NCI-H1092 treated with DMSO at 0.1 percent for 48 hours (cell line): ENCODE results near the gene KCNN2.

Experiments
- DNase-seq: peaks from one replicate; lab custom pipeline; 2025; lab: John Stamatoyannopoulos, UW

KCNN2 gene

DNA sequence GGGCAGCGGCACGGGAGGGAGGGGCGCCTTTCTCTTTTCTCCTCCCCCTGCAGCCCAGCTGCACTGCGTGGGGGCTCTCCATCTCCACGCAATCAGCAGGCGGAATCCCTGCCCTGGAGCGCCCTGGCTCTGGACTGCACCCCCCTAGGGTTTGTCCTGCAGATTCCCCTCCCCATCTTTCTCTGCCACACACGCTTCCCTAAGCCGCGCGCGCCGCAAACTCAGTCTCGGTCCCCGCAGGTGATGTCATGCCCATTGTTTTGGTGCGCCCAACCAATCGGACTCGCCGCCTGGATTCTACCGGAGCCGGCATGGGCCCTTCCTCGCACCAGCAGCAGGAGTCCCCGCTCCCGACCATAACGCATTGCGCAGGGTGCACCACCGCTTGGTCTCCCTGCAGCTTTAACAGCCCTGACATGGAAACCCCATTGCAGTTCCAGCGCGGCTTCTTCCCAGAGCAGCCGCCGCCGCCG lies at the start of gene KCNN2:
Gene KCNN2, plus strand, starts transcription at position 347 of the 473 bp plus-strand sequence. Its CDS starts 70 bp downstream, at position 417.
- DNase-seq = peak; percentile 83

DNA sequence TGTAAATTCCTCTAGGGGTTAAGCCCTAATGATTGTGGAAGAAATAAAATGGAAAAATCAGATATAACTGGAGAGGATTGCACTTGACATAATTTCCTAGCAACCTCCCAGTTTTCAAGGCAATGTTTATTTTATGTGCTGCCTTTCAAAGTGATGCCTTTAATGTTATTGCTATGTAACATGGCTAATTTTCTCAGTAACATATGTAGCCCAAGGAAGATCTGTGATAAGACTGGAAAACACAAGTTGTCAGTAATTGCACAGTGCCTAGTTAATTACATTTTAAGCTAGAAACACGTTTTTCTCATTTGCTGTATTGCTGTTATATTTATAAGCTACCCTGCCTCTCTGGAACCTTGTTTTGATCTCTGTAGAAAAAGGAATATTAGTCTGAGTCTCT lies 49.2 kb upstream of the KCNN2 start:
- DNase-seq = no peak

DNA sequence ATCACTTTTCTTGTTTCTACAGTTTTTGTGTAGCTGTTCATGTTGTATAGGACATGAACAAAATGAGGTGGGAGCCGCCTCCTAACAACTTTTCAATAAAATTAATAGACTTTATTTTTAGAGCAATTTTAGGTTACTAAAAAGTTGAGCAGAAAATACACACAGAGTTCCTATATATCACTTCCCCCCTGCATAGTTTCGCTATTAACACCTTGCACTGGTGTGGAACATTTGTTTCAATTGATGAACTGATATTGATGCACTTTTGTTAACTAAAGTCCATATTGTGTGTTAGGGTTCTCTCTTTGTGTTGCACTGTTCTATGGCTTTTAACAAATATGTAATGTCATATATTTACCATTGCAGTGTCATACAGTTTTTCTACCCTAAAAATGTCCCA lies 47.8 kb upstream of the KCNN2 start:
- no peak for DNase-seq

DNA sequence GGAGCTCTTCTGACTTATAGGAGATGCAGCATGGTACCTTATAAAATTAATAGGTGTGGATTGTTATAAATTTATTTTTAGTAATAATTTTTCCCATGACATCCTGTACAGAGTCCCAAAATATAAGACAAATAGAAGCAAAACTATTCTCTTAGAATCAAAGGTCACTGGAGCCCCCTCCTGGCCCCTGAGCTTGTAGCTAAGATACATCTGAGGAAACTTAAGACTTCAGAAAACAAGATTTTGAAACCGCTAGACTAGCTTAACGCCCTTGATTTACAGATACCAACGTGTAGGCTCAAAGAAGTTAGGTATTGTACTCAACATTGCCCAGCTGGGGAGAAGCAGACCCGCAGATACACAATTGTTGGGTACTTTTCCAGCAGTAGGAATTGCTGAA lies 45.7 kb upstream of the KCNN2 start:
- no peak for DNase-seq

DNA sequence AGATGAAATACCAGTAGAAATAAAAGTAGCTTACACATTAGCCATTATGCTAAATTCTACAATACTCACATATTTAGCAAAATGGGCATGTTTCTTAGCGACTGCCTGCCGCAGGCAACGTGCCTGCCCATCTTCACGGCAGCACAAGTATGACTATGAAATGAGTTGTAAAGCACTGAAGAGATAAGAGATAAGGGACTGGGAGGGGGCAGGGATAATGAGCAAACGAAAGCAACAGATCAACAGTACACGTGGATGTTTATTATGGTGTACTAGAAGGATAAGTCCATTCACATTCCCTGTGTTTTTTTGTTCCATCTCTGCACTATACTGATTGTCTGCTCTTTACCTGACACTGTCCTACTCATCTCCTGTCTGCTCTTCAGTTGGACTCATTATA lies 44.1 kb upstream of the KCNN2 start:
- DNase-seq = no peak

DNA sequence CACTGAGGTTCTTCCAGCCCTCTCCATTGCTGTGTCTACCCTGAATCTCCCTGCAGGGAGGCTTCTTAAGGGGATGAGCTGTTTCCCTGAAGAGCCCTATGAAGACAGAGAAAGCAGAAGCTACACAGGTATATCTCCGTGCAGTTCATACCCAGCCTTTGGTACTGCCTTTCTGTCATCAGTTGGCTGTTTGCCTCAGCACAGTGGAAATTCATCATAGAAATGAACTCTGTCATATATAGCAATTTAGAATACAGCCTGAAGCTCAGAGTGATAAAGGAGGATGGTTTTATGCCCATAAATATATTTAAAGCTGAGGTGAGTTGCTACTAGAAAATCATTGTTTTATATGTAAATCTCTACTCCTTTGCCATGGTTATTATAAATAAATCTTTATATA lies 42.6 kb upstream of the KCNN2 start:
- DNase-seq = no peak

DNA sequence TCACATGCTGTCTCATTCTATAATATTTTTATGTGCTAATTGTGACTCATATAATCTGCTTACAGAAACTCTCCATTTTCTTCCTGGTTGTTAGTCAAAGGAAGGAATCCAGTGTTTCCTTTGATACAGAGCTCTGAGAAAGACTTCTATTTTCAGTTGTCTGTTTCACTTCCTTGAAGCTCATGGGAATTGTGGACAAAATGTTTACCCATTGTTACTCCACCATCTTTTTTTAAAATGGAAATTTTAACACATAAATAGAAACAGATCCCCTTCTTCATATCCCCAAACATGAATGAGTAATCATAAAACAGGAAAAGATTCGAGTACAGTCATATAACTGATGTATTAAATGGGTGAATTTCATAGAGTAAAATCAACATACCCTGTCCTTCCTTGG lies 42.0 kb upstream of the KCNN2 start:
- no peak for DNase-seq

DNA sequence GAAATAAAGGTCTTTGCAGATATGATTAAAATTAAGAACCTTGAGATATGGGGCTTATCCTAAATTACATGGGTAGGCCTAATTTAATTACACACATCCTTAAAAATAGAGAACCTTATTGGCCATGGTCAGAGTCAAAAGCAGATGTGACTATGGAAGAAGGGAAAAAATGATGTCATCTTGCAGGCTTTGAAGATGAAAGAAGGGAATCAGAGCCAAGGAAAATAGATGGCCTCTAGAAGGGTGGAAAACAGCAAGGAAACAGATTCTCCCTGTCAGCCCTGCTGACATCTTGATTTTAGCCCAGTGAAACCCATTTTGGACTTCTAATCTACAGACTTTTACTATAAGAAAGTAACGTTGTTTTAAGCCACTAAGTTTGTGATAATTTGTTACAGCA lies 37.6 kb upstream of the KCNN2 start:
- DNase-seq = no peak

DNA sequence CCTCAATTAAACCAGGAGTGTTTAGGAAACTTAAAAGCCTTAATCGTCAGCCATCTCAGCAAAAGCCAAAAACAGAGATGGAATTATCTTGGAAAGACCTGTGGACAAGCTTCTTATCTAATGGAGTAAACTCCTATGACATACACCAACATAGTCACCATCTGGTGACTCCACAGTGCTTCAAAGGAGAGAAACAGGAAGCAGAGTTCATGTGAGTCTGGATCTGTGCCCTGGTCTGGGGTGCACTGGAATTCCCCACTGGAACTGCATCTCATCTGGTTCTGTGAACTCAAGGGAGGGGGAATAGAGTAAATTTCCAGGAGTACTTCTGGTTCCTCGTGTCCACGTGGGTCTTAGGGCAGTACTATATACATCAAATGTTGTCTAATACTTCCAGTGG lies 36.3 kb upstream of the KCNN2 start:
- no peak for DNase-seq

DNA sequence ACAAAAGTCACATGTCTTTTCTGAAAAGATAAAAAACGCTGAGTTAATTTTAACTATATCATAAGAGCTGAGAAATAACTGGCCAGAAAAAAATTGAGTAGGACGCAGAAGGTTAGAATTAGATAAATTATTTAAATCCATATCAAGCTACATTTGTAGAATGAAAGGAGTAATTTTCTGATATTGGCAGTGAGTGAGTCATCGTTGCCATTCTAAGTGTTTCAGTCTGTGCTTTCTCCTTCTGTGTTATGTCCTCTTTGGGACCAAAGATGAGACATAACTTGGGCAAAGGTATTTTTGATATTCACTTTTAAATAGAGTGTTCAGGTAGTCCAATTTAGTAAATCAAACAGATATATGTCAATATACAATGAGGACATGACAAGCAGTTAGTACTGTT lies 34.4 kb upstream of the KCNN2 start:
- no peak for DNase-seq

DNA sequence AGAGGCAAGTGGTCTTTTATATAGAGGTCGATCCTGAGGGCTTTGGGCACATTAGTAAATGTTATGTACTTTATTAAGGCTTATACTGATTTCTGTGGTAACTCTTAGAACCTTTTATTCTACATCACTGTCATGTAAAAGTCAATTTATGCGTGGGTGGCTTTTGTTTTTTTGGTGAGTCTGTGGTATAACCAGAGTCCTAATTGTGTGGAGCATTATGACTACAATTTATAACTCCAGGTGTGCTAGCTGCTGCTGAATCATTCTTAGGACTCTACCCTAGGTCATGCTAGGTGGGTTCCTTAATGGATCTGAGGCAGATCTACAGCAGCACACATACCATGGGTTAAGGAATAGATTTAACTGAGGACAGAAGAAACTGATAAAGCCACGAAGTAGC lies 33.9 kb upstream of the KCNN2 start:
- DNase-seq = no peak

DNA sequence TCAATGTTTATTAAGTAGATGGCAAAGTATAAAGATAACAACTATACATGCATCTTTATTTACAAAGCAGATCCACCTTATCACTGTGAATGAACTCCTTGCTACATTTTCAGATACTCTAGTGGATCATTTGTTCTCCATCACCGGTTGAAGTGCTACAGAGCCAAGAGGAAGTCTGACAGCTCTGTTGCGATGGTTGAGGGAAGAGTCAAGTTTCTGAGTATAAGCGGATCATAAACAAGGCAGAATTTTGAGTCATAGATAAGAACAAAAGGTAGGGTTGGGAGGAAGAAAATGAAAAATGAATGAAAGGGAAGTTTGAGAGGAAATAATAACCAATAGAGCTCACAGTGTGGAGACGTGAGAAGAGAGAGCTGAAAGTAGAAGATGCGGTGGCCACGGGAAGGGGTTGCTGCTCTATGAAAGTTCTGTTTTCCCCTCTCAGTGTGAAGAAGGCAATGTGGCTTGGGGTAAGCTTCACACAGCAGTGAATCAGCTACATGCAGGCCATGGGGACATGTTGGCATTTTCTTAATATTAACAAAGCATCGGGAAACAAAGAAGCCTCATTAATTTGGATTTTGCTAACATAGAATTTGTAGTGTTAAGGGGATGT lies 30.8 kb upstream of the KCNN2 start:
- DNase-seq = no peak

DNA sequence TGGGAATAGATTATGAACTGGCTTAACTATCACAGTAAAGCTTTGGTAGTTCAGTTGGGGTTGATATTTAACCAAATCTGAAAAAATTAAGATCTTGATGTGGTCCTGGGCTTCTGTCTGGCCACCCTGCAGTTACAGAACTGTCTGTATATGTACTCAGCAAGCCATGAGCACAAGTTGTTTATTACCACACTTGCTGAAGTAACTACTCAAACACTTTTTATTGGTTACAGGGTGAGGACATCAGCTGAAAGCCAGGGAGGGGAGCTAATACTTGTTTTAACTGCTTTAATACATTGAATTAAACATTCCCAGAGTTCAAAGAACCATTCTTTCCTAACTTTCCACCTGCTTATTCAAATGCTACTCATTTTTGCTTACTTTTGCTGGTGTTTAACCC lies 29.4 kb upstream of the KCNN2 start:
- DNase-seq = no peak

DNA sequence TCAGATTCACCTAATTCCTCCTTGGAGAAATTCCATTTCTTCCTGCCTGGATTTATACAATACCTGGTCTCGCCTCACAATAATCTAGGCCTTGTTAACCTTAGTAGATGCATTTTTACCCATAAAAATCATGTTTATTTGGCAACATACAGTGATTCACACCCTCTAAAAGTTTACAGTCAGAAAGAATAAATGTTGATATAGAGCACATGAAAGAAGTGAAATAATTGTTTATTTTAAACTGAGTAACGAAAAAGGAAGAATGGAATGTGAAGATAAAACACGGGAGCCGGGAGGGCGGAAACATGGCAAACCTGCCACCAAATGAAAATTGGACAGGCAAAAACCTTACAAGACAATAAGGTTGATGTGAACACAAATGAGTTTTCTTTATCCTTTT lies 28.9 kb upstream of the KCNN2 start:
- no peak for DNase-seq

DNA sequence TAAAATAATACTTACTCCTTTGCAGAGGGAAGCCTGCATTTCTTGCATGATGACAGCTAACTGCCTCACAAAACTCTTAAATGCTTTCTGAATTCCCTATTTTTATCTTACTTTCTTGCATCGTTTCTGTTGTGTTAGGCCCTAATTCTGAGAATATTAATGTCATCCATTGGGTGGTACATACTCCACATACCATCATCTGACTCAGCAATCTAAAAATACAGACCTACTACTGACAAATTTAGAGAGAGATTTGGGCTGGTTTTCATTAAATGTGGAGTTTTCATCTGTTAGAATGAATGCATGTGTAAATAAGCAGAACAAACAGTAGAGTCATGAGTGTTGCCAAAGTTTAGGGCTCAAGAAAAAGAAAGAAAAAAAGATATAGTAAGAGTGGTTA lies 26.5 kb upstream of the KCNN2 start:
- DNase-seq = no peak

DNA sequence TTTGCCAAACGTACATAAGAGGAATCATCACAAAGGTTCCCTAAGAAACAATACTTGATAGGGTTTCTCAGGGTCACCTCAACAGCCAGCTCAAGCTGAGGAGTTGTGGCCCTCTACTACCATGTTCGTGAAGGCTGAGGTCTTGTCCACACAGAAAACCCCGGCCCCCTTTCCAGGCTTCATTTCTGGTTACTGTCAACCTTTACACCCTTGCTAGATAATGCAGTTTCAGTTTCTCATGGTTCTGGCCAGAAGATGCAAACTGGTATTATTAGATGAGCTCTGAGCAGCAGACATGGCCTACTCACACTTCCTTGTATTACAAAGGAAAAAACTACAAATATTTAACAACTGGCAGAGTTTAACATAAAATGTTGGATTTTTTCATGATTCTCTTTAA lies 22.8 kb upstream of the KCNN2 start:
- no peak for DNase-seq

DNA sequence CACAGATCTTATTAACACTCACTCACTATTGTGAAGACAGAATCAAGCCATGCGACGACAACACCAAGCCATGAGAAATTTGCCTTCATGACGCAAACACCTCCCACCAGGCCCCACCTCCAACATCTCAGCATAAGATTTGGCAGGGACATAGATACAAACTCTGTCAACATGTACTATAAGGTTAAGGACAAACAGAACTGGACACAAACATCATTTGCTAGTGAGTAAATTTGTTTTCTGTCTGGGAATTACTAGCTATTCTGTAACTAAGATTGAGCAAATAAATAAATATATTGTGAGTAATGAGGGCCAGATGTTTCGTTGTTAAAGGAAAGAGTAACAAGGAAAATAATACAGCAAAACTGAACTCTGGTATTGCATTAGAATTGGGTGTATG lies 15.7 kb upstream of the KCNN2 start:
- no peak for DNase-seq

DNA sequence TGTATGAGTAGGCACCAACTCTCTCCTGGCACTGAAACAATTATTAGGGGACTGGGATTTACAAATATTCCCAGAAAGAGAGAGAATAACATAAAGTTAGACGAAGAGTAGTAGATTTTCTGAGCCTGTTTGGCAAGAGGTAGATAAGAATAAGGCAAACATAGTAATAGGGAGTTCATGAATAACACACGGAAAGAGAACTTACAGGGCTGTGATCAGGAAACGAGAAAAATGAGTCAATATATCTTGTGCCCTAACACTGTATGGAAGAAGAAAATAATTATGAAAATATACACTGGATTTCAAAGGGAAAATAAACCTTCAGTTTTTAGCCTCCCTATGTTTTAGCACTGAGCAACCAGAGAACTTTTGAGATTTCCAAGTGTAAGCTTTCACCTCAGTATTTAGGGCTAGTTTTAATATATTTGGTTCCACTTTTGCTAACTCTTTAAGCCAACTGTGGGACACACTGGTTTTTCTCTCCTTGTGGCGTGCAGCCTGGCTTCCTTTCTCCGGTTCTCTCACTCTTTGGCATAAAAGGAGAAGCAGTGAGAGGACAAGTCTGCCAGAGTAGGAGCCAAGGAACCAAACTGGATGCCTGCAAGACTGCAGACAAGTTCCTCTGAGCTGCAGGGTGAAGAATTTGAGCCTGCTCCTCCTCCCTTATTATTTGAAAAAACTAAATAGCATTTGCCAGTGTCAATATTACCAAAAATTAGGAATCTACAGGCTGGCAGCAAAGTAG lies 6.6 kb upstream of the KCNN2 start:
- DNase-seq = no peak

DNA sequence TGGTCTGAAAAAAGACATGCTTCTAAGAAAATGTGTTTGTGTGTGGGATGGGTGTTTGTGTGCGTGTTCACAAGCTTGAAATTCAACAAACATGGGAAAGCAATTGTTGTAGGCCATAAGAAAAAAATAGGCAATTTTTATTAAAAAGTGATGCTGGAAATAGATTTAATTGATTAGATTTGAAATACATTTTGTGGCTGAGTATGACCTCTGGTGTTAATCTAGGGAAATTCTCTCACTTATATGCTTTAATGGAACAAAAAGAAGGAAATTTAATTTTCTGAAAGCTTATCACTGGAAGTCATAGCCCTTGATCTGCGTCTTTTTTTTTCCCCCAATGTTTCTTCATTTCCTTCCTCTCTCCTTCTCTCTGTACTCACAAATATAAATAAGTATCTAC lies 3.5 kb upstream of the KCNN2 start:
- peak; percentile 1 for DNase-seq

DNA sequence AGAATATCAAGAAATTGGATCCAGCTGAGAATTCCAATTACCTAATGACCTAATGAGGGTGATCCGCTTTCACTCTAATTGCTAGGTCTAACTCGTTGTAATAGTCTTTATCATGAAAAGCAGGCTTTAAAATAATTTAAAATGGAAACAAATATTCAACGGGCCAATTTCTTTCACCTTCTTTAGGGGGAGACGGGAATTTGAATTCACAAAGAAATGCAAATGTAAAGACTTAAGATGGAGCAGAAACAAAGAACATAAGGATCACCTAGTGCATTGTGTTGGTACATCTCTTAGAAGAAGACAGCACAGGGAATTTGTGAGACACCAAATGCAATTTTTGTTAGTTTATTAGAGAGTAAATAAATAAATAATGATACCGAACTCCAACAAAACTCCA lies 1.5 kb upstream of the KCNN2 start:
- no peak for DNase-seq

DNA sequence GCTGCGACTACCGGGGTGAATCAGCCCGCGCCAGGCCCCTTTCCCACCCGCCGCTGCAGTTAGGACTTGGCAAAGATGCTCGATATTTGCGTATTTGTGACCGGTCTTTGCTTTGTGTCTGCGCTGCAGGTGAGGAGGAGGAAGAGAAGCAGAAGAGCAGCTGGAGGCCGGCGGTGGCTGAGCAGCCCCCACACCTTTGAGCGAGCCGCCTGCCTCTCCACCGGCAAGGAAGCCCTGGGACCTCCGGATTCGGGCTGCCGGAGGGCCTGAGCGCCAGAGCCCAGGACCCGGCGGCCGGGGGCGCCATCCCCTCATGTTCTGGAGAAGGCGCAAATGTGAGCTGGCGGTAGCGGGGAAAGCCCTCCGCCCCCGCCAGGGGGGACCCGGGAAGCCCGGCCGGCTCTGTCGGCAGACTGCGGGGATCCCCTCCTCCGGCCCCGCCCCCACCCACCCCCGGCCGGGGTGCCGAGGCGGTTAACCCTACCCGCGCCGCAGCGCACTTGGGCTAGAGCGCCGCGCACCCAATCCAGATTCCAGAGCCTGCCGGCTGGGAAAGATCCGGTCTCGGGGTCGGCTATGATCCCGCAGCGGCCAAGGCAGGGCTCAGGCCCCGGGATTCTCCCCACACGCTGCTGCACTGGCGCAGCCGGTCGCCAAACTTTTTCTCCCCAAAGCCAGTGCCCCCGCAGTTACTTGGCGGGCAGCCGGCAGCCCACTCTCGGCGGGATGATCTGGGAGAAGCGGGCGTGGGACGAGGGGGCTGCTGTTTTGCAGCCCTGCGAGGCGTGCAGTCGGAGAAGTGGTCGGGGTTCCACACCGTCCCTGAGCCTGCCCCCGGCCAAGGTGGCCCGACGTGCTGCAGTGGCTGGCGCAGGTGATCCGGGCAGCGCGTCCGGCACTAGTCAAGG lies 800 bp upstream of the KCNN2 start:
- DNase-seq = peak; percentile 55

DNA sequence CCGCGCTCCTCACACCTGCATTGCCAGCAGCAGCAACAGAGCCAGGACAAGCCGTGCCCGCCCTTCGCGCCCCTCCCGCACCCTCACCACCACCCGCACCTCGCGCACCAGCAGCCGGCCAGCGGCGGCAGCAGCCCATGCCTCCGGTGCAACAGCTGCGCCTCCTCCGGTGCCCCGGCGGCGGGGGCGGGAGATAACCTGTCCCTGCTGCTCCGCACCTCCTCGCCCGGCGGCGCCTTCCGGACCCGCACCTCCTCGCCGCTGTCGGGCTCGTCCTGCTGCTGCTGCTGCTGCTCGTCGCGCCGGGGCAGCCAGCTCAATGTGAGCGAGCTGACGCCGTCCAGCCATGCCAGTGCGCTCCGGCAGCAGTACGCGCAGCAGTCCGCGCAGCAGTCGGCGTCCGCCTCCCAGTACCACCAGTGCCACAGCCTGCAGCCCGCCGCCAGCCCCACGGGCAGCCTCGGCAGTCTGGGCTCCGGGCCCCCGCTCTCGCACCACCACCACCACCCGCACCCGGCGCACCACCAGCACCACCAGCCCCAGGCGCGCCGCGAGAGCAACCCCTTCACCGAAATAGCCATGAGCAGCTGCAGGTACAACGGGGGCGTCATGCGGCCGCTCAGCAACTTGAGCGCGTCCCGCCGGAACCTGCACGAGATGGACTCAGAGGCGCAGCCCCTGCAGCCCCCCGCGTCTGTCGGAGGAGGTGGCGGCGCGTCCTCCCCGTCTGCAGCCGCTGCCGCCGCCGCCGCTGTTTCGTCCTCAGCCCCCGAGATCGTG lies 517 bp downstream of the KCNN2 start:
- peak; percentile 36 for DNase-seq
